SKM-1 (cell line): Measurements from ENCODE around the gene CD300LD.

Source experiments
- DNase-seq: peaks from one replicate; lab custom pipeline; 2025; ENCODE audit not compliant: unreplicated experiment; lab: John Stamatoyannopoulos, UW

Gene CD300LD

DNA sequence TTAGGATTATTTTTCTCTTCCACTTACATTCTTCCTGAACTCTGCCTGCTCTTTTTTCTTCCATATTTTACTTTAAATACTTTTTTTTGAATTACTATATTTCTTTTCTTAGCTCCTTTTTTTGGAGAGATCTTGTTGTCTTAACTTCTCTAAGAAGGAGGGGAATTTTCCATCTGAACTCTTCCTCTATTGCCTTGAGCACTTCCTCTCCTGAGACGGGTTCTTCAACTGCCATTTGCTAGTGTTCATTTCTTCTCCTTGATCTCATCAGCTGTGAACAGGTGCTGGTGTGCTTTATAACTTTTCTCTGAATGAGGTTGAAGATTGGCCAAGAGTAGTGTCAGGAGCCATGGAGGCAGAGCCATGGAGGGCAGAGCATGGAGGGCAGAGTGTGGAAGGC lies 15.1 kb upstream of the CD300LD start:
- no peak for DNase-seq

DNA sequence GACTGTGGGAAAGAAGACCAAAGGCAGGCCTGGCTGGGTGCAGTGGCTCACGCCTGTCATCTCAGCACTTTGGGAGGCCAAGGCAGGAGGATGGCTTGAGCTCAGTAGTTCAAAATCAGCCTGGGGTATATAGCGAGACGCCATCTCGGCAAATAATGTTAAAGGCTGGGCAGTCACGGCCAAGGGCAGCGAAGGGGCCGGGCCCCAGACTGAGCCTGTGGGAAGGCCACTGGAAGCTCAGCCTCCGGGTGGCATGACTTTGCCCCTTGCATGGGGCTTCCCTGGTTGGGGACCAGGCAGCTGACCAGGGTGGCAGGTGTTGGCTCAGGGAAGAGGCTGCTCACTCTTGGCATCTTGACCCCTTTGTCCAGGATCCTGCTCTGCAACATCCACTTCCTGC lies 14.0 kb upstream of the CD300LD start:
- DNase-seq, result no peak

DNA sequence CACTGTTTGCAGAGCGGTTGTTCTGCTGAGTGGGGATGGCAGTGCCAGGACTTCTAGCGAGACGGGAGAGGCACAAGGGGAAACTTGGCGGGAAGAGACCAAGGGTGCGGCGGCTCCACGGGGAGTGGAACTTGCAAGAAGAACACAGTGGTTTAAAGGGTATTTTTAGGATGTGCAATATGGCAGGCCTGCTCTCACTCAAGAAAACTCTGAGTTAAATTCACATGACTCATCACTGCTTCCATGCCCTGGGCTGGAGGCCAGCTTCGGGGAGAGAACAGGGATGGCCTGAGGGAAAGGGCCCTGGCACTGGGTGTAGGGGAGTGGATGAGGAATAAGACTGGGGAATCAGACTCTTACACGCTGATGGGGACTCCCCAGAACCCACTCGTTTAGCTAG lies 13.3 kb upstream of the CD300LD start:
- no peak for DNase-seq

- no peak for DNase-seq
Measured at GRCh38 chr17:74604761-74605160, 12.7 kb upstream of the CD300LD start.

DNA sequence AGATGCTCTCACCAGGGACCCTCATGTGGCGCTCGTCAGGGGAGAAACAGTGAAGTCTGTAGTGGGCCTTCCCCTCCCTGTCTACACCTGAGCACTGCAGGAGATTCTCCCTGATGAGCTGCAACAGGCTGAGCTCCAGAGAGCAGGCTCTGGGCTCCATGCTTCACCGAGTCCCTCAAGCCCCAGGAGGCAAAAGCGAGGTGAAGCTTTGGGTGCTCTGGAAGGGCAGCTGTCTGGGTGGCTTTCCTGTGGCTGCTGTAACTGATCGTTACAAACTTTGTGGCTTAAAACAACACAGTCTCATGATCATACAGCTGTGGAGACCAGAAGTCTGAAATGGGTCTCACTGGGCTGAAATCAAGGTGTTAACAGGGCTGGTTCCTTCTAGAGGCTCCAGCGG lies 12.1 kb upstream of the CD300LD start:
- DNase-seq, result no peak

DNA sequence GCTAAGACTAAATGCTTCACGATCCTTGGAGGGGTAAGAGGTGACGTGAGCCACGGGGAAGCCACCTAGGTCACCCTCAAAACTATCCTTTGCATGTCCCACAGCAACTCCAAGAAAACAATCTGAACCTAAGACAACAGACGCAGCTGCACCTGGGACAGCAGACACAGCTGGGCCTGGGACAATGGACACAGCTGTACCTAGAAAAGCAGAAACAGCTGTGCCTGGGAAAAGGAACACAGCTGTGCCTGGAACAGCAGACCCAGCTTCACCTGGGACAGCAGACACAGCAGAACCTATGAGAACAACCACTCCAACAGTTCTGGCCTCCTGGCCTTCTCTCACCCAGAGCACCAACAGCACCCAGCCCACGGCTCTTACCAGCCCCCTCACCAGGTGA lies 11.7 kb upstream of the CD300LD start:
- no peak for DNase-seq

DNA sequence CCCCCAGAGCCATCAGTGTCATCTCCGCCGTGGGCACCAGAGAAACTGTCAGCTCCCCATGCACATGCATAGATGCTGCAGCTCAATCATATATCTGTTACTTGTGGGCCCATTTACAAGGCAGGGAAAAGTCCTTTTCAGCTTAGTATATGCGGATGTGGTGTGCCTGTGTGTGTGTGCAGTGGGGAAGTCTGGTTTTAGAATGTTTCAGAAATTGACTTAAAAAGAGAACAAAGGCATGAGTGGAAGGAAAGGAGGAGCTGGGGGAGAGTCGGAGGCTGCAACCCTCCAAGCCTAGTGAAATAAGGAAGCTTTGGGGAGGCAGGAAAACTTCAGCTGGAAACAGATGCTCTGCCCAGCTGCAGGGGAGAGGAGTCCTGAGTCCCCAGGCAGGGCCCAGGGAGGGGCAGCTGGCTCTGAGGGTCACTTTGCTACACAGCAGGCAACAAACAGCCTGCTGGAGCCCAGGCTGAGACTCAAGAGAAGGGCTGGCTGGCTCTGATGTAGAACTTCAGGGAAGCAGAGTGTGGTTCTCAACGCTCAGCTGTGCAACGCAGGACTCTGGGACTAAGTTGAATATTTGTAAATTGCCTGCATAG lies 11.1 kb upstream of the CD300LD start:
- no peak for DNase-seq

DNA sequence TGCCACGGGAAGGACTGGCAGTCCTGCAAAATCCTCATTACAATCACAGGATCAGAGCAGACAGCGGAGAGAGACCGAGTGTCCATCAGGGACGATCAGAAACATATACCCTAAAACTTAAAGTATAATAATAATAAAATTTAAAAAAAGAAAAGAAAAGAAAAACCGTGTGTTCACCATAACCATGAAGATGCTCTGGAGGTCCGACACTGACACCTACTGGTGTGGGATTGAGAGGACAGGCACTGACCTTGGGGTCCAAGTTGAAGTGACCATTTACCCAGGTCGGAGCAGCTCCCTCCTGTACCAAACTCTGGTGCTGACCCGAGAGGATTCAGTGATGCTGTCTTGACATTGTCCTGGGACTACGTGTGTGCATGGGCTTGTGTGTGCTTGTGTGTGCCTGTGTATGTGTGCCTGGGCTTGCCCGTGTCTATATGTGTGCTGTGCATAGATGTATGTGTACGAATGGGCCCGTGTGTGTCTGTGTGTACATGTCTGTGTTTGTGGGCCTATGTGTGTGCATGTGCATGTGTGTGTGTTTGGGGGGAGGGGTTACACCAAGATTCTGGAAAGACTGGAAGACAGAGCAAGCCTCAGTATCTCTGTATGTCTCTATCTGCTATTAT lies 10.0 kb upstream of the CD300LD start:
- peak; percentile 50 for DNase-seq

GRCh38 chr17:74599448-74599939 lies 7.4 kb upstream of the CD300LD start:
- DNase-seq, result peak; percentile 30

DNA sequence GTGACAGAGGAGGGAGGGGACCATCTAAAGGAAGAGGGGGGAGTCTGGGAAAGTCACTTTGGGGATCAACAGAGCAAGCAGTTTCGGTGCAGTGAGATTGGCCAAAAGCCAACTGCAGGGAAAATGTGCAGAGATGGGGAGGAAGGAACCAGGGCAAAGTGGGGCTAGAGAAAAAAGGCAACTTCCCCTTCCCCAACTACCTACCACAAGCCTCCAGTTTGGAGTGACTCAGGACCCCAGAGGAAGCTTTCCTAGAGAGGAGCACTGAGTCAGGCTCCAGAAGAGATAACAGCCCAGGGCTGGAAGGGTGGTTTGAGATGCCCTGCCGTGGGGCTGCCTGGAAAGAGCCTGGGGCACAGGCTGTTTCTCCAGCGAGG lies 6.9 kb upstream of the CD300LD start:
- DNase-seq, result peak; percentile 18

GRCh38 chr17:74598346-74599022 lies 6.4 kb upstream of the CD300LD start:
- DNase-seq, result no peak

GRCh38 chr17:74597069-74597790 lies 5.1 kb upstream of the CD300LD start:
- DNase-seq, result no peak

DNA sequence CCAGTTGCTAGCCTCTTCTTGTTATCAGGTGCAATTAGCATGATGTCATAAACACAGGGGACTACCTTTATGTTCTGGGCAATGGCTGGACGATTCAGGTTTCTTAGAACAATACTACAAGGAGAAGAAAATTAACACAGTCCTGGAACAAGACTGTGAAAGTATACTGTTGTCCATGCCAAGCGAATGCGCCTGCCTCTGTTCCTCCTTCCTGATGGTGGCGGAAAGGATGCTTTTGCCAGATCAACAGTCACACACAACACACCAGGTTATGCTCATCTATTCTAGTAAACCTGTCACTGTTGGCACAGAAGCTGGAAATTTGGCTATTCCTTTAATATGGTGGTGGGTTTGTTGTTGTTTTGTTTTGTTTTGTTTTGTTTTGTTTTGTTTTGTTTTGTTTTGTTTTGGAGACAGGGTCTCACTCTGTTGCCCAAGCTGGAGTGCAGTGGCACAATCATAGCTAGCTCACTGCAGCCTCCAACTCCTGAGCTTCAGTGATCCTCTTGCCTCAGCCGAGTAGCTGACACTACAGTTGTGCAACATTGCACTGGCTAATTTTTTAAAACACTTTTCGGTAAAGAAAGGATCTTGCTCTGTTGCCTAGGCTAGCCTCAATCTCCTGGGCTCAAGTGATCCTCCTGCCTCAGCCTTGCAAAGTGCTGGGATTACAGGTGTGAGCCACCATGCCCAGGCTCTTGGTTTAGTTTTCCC lies 3.1 kb upstream of the CD300LD start:
- no peak for DNase-seq

GRCh38 chr17:74591503-74591902 lies 580 bp downstream of the CD300LD start:
- no peak for DNase-seq

DNA sequence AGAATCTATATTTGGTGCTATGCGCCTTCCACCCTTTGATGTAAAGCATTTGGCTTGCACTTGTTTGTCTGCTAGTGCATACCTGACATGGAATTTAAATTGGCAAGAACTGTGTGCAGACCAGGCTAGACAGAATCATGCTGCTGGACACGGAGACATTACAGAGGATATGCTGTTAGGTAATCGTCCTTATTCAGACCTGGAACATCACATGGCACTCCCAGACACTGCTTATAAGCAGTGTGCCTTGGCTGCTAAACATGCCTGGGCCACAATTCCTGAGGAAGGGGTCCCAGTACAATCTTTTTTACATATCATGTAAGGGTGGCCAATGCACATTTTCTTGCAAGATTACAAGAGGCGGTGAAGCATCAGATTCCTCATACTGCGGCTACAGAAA lies 6.4 kb downstream of the CD300LD start:
- DNase-seq, result no peak

GRCh38 chr17:74584292-74585060 lies 7.6 kb downstream of the CD300LD start:
- DNase-seq, result no peak

DNA sequence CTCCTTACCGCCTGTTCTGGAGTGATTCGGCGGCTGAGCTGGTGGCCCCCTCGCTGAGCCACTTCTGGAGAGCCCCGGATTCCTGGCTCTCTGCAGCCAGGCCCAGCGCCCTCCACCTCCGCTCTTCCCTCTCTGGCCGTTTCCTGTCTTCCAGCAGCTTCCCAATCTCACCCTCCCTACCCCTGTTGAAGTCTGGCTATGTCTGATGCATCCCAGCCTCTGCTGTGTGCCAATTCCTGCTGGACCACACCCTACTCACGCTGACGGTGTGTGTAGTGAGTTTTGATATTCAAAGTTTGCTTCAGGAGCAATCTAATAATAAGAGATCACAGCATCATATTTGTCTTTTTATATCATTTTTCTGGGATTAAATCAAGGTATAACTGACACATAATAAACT lies 9.4 kb downstream of the CD300LD start:
- DNase-seq, result no peak

DNA sequence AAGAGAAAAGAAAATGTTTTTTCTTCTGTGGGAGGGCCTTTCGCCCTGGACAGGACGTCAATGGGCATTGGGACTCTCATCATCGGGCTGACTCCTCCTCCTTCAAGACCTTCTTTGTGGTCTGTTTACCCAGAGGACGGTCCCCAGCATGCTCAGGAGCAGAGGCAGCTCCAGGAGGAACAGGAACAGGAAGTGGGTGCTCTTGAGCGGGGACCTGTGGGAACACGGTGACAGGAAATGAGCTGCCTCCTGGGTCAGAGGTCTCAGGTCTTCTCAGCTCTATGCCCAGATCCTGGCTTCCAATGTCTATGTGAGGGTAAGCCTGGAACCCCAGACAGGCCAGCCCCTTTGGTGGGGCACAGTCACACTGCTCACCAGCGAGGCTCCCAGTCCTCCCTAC lies 12.2 kb downstream of the CD300LD start:
- DNase-seq, result no peak

- no peak for DNase-seq
Measured at GRCh38 chr17:74578979-74579378, 13.1 kb downstream of the CD300LD start.

GRCh38 chr17:74574489-74575142 lies 17.5 kb downstream of the CD300LD start:
- no peak for DNase-seq
